HEK293T (cell line): ENCODE results near the gene CHRNA1.
A peak's percentile ranks its signal among the peaks of the same experiment; 100 is the strongest.

Experiments used
- CTCF ChIA-PET: fragments of 350-600 bp; formaldehyde crosslinking; extraction: SDS; loops from one replicate; lab custom pipeline; 2021; ENCODE audit warnings: antibody characterized with exemption, inconsistent platforms; lab: Yijun Ruan, JAX
- POLR2A ChIA-PET: fragments of 350-600 bp; formaldehyde crosslinking; extraction: SDS; loops from one replicate; lab custom pipeline; 2020; ENCODE audit warnings: antibody characterized with exemption, inconsistent platforms; lab: Yijun Ruan, JAX
- DNase-seq: peaks from one replicate; pipeline ENCODE4 v3.0.0; 2012; ENCODE audit warnings: mixed read lengths; ENCODE audit errors: extremely low spot score
- ARNT ChIP-seq: fragments of 450-650 bp; IDR thresholded peaks from 2 replicates; pipeline ENCODE4 v1.6.1; 2017; ENCODE audit warnings: mild to moderate bottlenecking
- BHLHE40 ChIP-seq: fragments of 450-650 bp; IDR thresholded peaks from 2 replicates; pipeline ENCODE4 v1.6.1; 2016; ENCODE audit warnings: mild to moderate bottlenecking, moderate library complexity, borderline replicate concordance
- CTBP1 ChIP-seq: fragments of 450-650 bp; IDR thresholded peaks from 2 replicates; pipeline ENCODE4 v1.6.1; 2016; ENCODE audit warnings: borderline replicate concordance
- ELF4 ChIP-seq: fragments of 450-650 bp; IDR thresholded peaks from 2 replicates; pipeline ENCODE4 v1.6.1; 2017; ENCODE audit warnings: antibody characterized with exemption
- FOXA1 ChIP-seq: fragments of 450-650 bp; IDR thresholded peaks from 2 replicates; pipeline ENCODE4 v1.6.1; 2016; ENCODE audit warnings: mild to moderate bottlenecking
- FOXK2 ChIP-seq: fragments of 450-650 bp; IDR thresholded peaks from 2 replicates; pipeline ENCODE4 v1.6.1; 2016; ENCODE audit warnings: mild to moderate bottlenecking
- FOXM1 ChIP-seq: fragments of 450-650 bp; IDR thresholded peaks from 2 replicates; pipeline ENCODE4 v1.6.1; 2017; ENCODE audit warnings: mild to moderate bottlenecking, borderline replicate concordance
- HDGF ChIP-seq: fragments of 450-650 bp; IDR thresholded peaks from 2 replicates; pipeline ENCODE4 v1.6.1; 2017; ENCODE audit warnings: antibody characterized with exemption, borderline replicate concordance
- L3MBTL2 ChIP-seq: fragments of 450-650 bp; conservative IDR thresholded peaks from 2 replicates; pipeline ENCODE4 v1.6.1; 2016; ENCODE audit warnings: mild to moderate bottlenecking
- LEF1 ChIP-seq: fragments of 450-650 bp; IDR thresholded peaks from 2 replicates; pipeline ENCODE4 v1.6.1; 2017; ENCODE audit warnings: mild to moderate bottlenecking, borderline replicate concordance
- NFRKB ChIP-seq: fragments of 450-650 bp; IDR thresholded peaks from 2 replicates; pipeline ENCODE4 v1.6.1; 2016; ENCODE audit warnings: mild to moderate bottlenecking, moderate library complexity
- SP1 ChIP-seq: fragments of 450-650 bp; IDR thresholded peaks from 2 replicates; pipeline ENCODE4 v1.6.1; 2017
- SUZ12 ChIP-seq: fragments of 450-650 bp; IDR thresholded peaks from 2 replicates; pipeline ENCODE4 v1.6.1; 2016; ENCODE audit warnings: mild to moderate bottlenecking
- TARDBP ChIP-seq: fragments of 450-650 bp; IDR thresholded peaks from 2 replicates; pipeline ENCODE4 v1.6.1; 2016
- ZNF384 ChIP-seq: fragments of 450-650 bp; IDR thresholded peaks from 2 replicates; pipeline ENCODE4 v1.6.1; 2016
- TF ChIP-seq, protein P1 (sequence below): fragments of 450-650 bp; IDR thresholded peaks from 2 replicates; pipeline ENCODE4 v1.6.1; 2016

The CHRNA1 gene

DNA sequence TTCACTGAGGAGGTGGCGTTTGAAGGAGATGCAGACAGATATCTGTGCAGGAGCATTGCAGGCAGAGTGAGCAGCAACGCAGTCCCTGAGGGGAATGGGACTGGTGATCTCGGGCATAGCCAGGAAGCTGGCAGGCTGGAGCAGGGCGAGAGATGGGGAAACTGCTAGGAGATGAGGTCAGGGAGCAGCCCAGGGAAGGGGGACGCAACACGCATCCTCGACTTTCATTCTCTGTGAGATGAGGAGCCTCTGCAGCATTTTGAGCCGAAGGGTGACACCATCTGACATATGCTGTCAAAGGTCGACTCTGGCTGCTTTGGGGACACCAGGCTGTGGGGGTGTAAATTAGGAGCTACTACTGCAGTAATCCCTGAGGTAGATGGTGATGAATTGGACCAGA, 4.3 kb upstream of the CHRNA1 start:
- ChIA-PET CTCF (interaction anchor here (1.1 kb wide), 1 partner anchor 221 kb away, joined by 3 read pairs; no protein-coding TSS in a partner anchor), POLR2A (no interaction called here)
- TF ChIP-seq FOXM1 (no peak), CTBP1 (no peak), FOXK2 (no peak), NFRKB (no peak), ELF4 (no peak), TARDBP (no peak), LEF1 (no peak), SP1 (no peak), L3MBTL2 (no peak), ZNF384 (no peak), SUZ12 (no peak)
- TF ChIP-seq, protein P1, sequence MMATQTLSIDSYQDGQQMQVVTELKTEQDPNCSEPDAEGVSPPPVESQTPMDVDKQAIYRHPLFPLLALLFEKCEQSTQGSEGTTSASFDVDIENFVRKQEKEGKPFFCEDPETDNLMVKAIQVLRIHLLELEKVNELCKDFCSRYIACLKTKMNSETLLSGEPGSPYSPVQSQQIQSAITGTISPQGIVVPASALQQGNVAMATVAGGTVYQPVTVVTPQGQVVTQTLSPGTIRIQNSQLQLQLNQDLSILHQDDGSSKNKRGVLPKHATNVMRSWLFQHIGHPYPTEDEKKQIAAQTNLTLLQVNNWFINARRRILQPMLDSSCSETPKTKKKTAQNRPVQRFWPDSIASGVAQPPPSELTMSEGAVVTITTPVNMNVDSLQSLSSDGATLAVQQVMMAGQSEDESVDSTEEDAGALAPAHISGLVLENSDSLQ: no peak
- no peak for DNase-seq

DNA sequence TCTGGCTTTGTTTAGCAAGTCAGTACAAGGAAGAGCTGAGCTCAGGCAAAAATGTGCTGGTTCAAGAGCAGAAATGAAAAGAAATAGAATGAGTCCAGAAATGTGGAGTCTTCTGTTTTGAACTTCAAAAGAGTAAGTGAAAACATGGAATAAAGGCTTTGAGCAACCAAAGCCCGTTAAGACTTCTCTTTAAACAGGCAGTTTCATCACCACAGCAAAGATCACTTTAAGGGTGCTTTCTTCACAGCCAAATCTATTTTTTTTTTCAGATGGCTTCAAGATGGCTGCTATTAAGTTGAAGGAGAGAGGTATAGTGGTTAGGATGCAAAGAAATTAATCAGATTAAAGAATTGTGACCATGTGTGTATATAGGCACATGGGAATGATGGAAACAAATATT, 2.0 kb upstream of the CHRNA1 start:
- POLR2A ChIA-PET: no interaction called here
- TF ChIP-seq L3MBTL2: no peak
- no peak for TF ChIP-seq TARDBP
- TF ChIP-seq HDGF: no peak
- TF ChIP-seq, protein P1: no peak
- TF ChIP-seq FOXM1: no peak
- no peak for TF ChIP-seq ELF4
- no peak for DNase-seq
- CTCF ChIA-PET: no interaction called here

DNA sequence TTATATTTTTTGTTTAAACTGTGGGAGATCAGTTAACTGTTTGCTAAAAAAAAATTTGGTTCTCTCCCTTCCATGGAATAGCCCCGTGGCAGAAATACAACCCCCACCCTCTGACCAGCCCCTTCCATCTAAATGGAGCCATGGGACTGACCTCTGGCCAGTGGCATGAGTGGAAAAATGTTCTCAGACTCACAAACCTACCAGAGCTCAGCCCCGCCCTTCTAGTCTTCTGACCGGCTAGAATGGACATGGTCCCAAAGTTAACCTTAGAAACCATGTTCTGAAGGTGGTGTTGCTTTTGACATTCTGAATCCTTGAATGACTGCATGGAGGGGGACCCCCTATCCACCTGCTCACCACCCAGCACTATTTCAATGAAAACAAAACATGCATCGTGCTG, 1.3 kb upstream of the CHRNA1 start:
- POLR2A ChIA-PET: interaction anchor here (1.1 kb wide), 1 partner anchor 239 kb away, joined by 3 read pairs; no protein-coding TSS in a partner anchor

DNA sequence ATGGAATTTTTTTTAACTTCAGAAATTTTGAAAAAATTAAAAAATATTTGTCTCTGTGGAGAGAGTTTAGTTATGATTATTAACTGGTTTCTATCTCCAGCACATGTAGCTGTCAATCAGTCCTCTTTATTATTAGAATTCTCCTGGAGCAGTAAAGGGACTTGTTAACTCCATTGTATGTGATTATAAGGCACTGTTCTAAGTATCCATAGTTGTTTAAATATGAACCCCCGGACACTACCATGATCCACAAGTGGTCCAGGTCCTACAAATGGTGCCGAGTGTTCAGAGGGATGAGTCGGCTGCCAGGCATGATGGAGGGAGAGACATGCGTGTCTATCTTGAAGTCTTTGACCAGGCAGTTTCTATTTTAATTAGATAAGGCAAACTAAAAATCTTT, 492 bp downstream of the CHRNA1 start:
- TF ChIP-seq FOXM1: no peak
- TF ChIP-seq, protein P1: peak; percentile 12; the same call in 1 of the 2 replicates
- POLR2A ChIA-PET: no interaction called here
- CTCF ChIA-PET: interaction anchor here (0.6 kb wide), 1 partner anchor 18 kb away, joined by 6 read pairs; no protein-coding TSS in a partner anchor
- DNase-seq: no peak

More for the DNA sequence above, 1.3 kb upstream of the CHRNA1 start:
- no peak for DNase-seq
- TF ChIP-seq, protein P1: no peak
- TF ChIP-seq FOXM1: no peak
- TF ChIP-seq FOXA1: no peak
- TF ChIP-seq TARDBP: no peak
- CTCF ChIA-PET: interaction anchor here (0.7 to 1.3 kb wide), 2 partner anchors 36 to 66 kb away, joined by 3 read pairs; no protein-coding TSS in a partner anchor

DNA sequence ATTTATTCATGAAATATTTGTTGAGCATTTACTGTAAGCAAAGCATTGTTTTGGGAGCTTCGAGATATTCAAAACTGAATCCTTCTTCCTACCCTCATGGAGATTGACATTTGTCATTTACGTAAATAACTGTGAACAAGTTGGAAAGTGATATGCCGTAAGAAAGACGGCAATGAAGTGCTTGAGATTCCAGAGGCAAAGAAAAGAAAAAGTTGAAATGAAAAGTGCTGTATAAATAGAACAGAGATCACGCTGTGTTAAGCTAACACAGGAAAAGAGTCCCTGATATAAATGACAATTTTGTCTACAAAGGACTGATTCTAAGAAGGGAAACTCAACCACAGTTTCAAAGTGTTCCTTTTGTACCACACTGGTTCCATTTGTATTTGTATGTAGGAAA, 1.8 kb downstream of the CHRNA1 start:
- ChIA-PET CTCF (interaction anchor here (0.7 to 1.2 kb wide), 2 partner anchors 63 to 240 kb away, joined by 3 to 4 read pairs; no protein-coding TSS in a partner anchor), POLR2A (no interaction called here)
- TF ChIP-seq BHLHE40 (no peak), ARNT (no peak), ELF4 (no peak), FOXA1 (no peak), LEF1 (no peak), CTBP1 (no peak)
- DNase-seq: no peak

DNA sequence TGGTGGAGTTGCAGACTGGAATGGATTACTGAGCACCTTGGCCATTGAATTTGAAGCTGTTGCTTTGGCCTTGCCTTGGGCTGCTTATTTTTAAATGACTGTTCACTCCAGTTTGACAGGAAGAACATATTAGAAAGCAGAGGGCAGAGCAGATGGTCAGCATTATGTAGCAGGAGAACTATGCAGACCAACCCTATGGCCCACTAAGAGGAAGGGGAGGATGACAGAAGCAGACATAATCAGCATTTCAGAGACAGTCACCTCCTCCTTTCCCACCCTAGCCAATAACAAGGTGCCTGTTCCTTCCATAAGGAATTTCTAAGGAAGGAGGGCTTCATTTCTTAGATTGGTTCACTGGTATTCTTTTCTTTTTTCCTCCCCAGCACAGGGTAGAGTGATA, 2.4 kb downstream of the CHRNA1 start:
- ChIA-PET CTCF (interaction anchor here (0.8 to 1.2 kb wide), 3 partner anchors 10 to 65 kb away, joined by 3 to 6 read pairs (median 4); no protein-coding TSS in a partner anchor), POLR2A (no interaction called here)
- TF ChIP-seq FOXM1 (no peak), ARNT (no peak), FOXA1 (no peak), NFRKB (no peak), FOXK2 (no peak), ZNF384 (no peak), TARDBP (no peak), CTBP1 (no peak), BHLHE40 (no peak), SUZ12 (no peak), SP1 (no peak), LEF1 (no peak), HDGF (no peak)
- no peak for DNase-seq

DNA sequence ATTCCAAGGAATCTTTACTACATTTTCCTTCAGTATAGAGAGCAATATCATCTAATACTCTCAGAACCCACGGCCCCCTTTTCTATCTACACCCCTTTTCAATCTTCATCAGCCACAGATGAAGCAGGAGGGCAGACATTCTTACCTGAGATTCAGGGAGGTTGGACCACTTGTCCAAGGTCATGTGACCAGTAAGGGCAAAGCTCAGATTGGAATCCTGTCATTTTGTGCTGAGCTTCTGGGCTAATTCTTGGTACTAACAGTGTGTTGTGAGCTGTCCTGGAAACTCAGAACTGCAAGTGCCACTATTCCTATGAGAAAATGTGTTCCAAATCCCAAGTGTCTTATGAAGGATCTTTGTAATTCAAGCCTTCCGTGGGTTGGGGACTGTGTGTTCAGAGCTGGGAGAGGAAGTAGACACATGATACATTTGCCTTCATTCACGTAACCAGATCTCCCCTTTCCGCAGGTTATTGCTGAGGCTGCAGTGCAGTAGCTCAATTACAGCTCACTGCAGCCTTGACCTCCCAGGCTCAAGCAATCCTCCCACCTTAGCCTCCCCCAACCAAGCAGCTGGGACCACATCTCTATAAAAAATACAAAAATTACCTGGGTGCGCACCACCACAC, 3.3 kb downstream of the CHRNA1 start:
- no peak for DNase-seq
- TF ChIP-seq HDGF (no peak), BHLHE40 (no peak), NFRKB (no peak), FOXM1 (no peak), L3MBTL2 (no peak), ARNT (no peak), ELF4 (no peak), SUZ12 (no peak), FOXK2 (no peak)
- ChIA-PET POLR2A (no interaction called here), CTCF (interaction anchor here (0.8 to 1.0 kb wide), 3 partner anchors 11 to 64 kb away, joined by 4 to 6 read pairs (median 4); no protein-coding TSS in a partner anchor)
